ENCODE data around the gene TDRD12.

Gene TDRD12
- total RNA-seq, result 0.07 to 2.0 (median 0.65) reads per million in 9 experiments

GRCh38 chr19:32719611-32720059 lies at the start of gene TDRD12:
Gene TDRD12, plus strand, starts transcription at chr19:32719767. Its CDS starts 306 bp downstream, at chr19:32720073.
- H3K27me3 Mint-ChIP-seq, result no peaks in the 10 kb centered on the region
- H3K36me3 Mint-ChIP-seq (ENCODE audit: insufficient read depth), result peaks cover 17% of the 10 kb centered on the region
- H3K9me3 Mint-ChIP-seq, result no peaks in the 10 kb centered on the region
- peaks cover 0 to 1% of the 10 kb centered on the region in 2 donors for H3K4me1 Mint-ChIP-seq (ENCODE audit: low read depth in 2 of 2)
- ATAC-seq (replicated peaks) (no peak), DNase-seq (no peak)
- H3K4me3 Mint-ChIP-seq, result no peak within 1 kb of the TSS
- H3K27ac Mint-ChIP-seq, result no peak within 1 kb of the TSS

GRCh38 chr19:32671883-32672593 lies 47.5 kb upstream of the TDRD12 start:
- DNase-seq (no peak), ATAC-seq (replicated peaks) (no peak)
- H3K27me3 Mint-ChIP-seq, result peaks cover 0 to 1% of the 10 kb centered on the region in 2 donors
- no peak overlapping the region for H3K27ac Mint-ChIP-seq
- H3K4me3 Mint-ChIP-seq, result peak overlapping the region in 1 of 2 donors; percentile 27
- peaks cover 39 to 50% of the 10 kb centered on the region in 2 donors for H3K4me1 Mint-ChIP-seq (ENCODE audit: low read depth in 2 of 2)
- H3K9me3 Mint-ChIP-seq, result no peaks in the 10 kb centered on the region
- peaks cover 17% of the 10 kb centered on the region for H3K36me3 Mint-ChIP-seq (ENCODE audit: insufficient read depth)

- peak overlapping the region in 1 of 2 donors; percentile 30 for H3K27ac Mint-ChIP-seq
- H3K27me3 Mint-ChIP-seq, result peaks cover 4 to 9% of the 10 kb centered on the region in 2 donors
- no peaks in the 10 kb centered on the region for H3K9me3 Mint-ChIP-seq
- peaks cover 45 to 50% of the 10 kb centered on the region in 2 donors for H3K4me1 Mint-ChIP-seq (ENCODE audit: low read depth in 2 of 2)
- peaks cover 13% of the 10 kb centered on the region for H3K36me3 Mint-ChIP-seq (ENCODE audit: insufficient read depth)
- peak overlapping the region; percentile 89 to 90 for H3K4me3 Mint-ChIP-seq
- ATAC-seq (replicated peaks) (no peak), DNase-seq (no peak)
Measured at GRCh38 chr19:32672841-32673240, 46.7 kb upstream of the TDRD12 start.

- Mint-ChIP-seq H3K27me3 (peaks cover 4 to 10% of the 10 kb centered on the region in 2 donors), H3K27ac (peak overlapping the region in 1 of 2 donors; percentile 30), H3K4me3 (peak overlapping the region; percentile 89 to 90)
Measured at GRCh38 chr19:32673573-32673972, 46.0 kb upstream of the TDRD12 start.

GRCh38 chr19:32674153-32674930 lies 45.2 kb upstream of the TDRD12 start:
- peaks cover 9% of the 10 kb centered on the region for H3K36me3 Mint-ChIP-seq (ENCODE audit: insufficient read depth)
- H3K27ac Mint-ChIP-seq, result peak overlapping the region; percentile 30 to 79
- H3K4me1 Mint-ChIP-seq (ENCODE audit: low read depth in 2 of 2), result peaks cover 39% of the 10 kb centered on the region in 2 donors
- H3K27me3 Mint-ChIP-seq, result peaks cover 4 to 10% of the 10 kb centered on the region in 2 donors
- peak overlapping the region; percentile 89 to 90 for H3K4me3 Mint-ChIP-seq
- no peaks in the 10 kb centered on the region for H3K9me3 Mint-ChIP-seq
- ATAC-seq (replicated peaks), result no peak
- DNase-seq, result peak in 1 of 3 experiments; percentile 27

More at GRCh38 chr19:32673573-32673972, 46.0 kb upstream of the TDRD12 start:
- H3K9me3 Mint-ChIP-seq, result no peaks in the 10 kb centered on the region
- H3K4me1 Mint-ChIP-seq (ENCODE audit: low read depth in 2 of 2), result peaks cover 44% of the 10 kb centered on the region in 2 donors
- ATAC-seq (replicated peaks) (no peak), DNase-seq (no peak)
- peaks cover 13% of the 10 kb centered on the region for H3K36me3 Mint-ChIP-seq (ENCODE audit: insufficient read depth)

GRCh38 chr19:32674931-32675719 lies 44.4 kb upstream of the TDRD12 start, which contains the start of gene ANKRD27:
Gene ANKRD27, minus strand, starts transcription at chr19:32675180. Its CDS starts 16,165 bp downstream, at chr19:32659015.
- Mint-ChIP-seq H3K4me1 (ENCODE audit: low read depth in 2 of 2) (peaks cover 31 to 32% of the 10 kb centered on the region in 2 donors), H3K27me3 (peaks cover 4 to 10% of the 10 kb centered on the region in 2 donors), H3K4me3 (peak within 1 kb of the TSS; percentile 89 to 90), H3K36me3 (ENCODE audit: insufficient read depth) (peaks cover 9% of the 10 kb centered on the region), H3K9me3 (no peaks in the 10 kb centered on the region), H3K27ac (peak within 1 kb of the TSS; percentile 30 to 79)
- DNase-seq, result peak; percentile 97 to 98 (median 98)
- ATAC-seq (replicated peaks), result peak; percentile 88

DNA sequence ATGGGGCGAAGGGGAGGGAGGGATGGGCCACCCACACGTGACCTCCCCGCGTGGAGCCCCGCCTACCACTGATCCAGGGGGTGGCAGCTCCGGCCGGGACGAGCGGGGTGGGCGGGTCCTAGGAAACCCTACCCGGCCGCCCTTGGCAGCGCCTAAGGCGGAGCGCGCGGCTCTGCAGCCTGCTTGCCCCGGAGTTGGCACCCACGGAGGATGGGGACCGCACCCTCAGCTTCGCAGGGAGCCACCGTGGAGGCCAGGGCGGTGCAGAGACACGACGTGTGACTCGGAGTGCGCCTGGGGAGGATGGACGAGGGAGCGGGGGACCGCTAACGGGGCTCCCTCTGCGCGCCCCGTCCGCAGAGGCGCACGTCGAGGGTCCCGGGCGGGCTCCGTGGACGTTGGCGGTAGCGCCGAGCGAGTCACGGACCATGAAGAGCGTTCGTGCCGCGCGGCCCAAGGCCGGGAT lies 43.8 kb upstream of the TDRD12 start, which contains the start of gene RGS9BP:
Gene RGS9BP, plus strand, starts transcription at position 129 of the 466 bp plus-strand sequence. CDS start 416 bp downstream, outside the sequence.
- no peaks in the 10 kb centered on the region for H3K9me3 Mint-ChIP-seq
- ATAC-seq (replicated peaks) (peak; percentile 45), DNase-seq (peak; percentile 45 to 56 (median 53))
- peaks cover 29 to 30% of the 10 kb centered on the region in 2 donors for H3K4me1 Mint-ChIP-seq (ENCODE audit: low read depth in 2 of 2)
- peak within 1 kb of the TSS; percentile 83 to 88 for H3K4me3 Mint-ChIP-seq
- H3K27ac Mint-ChIP-seq, result peak within 1 kb of the TSS; percentile 21 to 69
- peaks cover 8% of the 10 kb centered on the region for H3K36me3 Mint-ChIP-seq (ENCODE audit: insufficient read depth)
- peaks cover 4 to 10% of the 10 kb centered on the region in 2 donors for H3K27me3 Mint-ChIP-seq

GRCh38 chr19:32676186-32676894 lies 43.2 kb upstream of the TDRD12 start:
- ATAC-seq (replicated peaks), result no peak

DNA sequence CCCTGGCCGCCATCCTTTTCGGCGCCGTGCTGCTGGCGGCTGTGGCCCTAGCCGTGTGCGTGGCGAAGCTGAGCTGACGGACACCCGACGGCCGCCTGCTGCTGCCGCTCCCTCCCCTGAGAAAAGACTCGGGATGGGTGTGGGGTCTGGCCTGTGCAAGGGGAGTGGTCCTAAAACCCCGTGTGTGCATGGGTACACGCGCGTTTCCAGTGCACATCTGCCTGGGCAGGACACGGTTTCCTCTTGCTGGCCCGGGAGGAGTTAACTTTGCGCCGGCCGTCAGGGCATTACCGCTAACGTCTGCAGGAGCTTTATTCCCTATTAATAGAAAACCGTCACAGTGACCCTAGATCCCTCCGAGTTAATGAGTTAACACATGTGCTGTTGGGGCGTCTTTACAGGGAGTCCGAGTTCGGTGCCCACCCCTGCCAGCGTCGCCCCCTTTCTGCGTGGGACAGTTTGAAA lies 42.6 kb upstream of the TDRD12 start:
- ATAC-seq (replicated peaks), result no peak
- Mint-ChIP-seq H3K9me3 (no peaks in the 10 kb centered on the region), H3K27ac (no peak overlapping the region), H3K36me3 (ENCODE audit: insufficient read depth) (no peaks in the 10 kb centered on the region), H3K27me3 (peaks cover 4 to 10% of the 10 kb centered on the region in 2 donors), H3K4me1 (ENCODE audit: low read depth in 2 of 2) (peaks cover 23 to 26% of the 10 kb centered on the region in 2 donors), H3K4me3 (peak overlapping the region; percentile 51)
- DNase-seq, result no peak

More at GRCh38 chr19:32676186-32676894, 43.2 kb upstream of the TDRD12 start:
- Mint-ChIP-seq H3K4me1 (ENCODE audit: low read depth in 2 of 2) (peaks cover 29 to 30% of the 10 kb centered on the region in 2 donors), H3K27ac (peak overlapping the region in 1 of 2 donors; percentile 69), H3K27me3 (peaks cover 4 to 10% of the 10 kb centered on the region in 2 donors), H3K36me3 (ENCODE audit: insufficient read depth) (peaks cover 2% of the 10 kb centered on the region), H3K4me3 (peak overlapping the region; percentile 83 to 88), H3K9me3 (no peaks in the 10 kb centered on the region)
- peak in 2 of 3 experiments; percentile 18 to 19 for DNase-seq

DNA sequence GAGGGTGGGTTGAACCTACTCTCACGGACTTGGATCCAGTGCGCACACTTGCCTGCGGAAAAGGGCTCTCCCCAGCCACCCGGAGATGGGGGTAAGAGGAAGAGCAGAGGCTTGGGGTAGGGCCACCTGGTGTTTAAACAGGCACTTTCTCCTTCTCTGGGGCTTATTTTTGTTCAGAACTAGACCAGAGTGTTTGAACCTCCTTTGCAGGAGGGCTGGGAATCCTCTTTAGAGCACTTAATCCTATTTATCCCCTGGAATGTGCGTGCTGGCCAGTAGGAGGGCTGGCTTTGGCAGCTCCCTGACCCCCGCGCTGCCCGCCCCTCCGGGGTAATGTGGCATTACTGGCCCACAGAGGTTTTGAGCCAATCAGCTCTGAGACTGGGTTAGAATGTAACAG lies 41.9 kb upstream of the TDRD12 start:
- Mint-ChIP-seq H3K4me3 (peak overlapping the region in 1 of 2 donors; percentile 51), H3K4me1 (ENCODE audit: low read depth in 2 of 2) (peaks cover 16 to 21% of the 10 kb centered on the region in 2 donors), H3K27me3 (peaks cover 4 to 10% of the 10 kb centered on the region in 2 donors), H3K27ac (no peak overlapping the region), H3K9me3 (no peaks in the 10 kb centered on the region), H3K36me3 (ENCODE audit: insufficient read depth) (no peaks in the 10 kb centered on the region)
- ATAC-seq (replicated peaks) (no peak), DNase-seq (no peak)

GRCh38 chr19:32680986-32681385 lies 38.6 kb upstream of the TDRD12 start:
- Mint-ChIP-seq H3K9me3 (no peaks in the 10 kb centered on the region), H3K27ac (no peak overlapping the region), H3K27me3 (peaks cover 4 to 10% of the 10 kb centered on the region in 2 donors), H3K4me1 (ENCODE audit: low read depth in 2 of 2) (peaks cover 0 to 5% of the 10 kb centered on the region in 2 donors), H3K36me3 (ENCODE audit: insufficient read depth) (peaks cover 6% of the 10 kb centered on the region), H3K4me3 (no peak overlapping the region)
- DNase-seq (no peak), ATAC-seq (replicated peaks) (no peak)

DNA sequence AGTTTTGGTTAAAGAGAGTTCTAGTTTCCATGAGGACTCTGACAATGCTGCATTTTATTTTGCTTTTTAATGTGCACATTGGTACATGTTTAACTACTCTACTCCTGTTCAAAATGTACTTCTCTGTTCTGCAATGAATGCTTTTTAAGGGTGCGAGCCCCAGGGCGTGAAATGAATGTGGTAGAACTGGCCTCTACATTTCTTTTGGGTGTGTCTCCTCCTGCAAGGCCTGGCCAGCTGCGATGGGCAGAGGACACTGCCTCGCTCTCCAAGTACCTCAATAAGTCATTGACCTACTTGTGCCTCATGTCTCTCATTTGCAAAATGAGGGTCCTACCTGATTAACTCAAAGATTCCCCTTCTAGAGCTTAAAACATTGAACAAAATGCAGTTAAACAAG lies 37.2 kb upstream of the TDRD12 start:
- no peak overlapping the region for H3K27ac Mint-ChIP-seq
- peaks cover 2 to 6% of the 10 kb centered on the region in 2 donors for H3K27me3 Mint-ChIP-seq
- no peak for DNase-seq
- H3K4me3 Mint-ChIP-seq, result no peak overlapping the region
- ATAC-seq (replicated peaks), result no peak
- H3K4me1 Mint-ChIP-seq (ENCODE audit: low read depth in 2 of 2), result peaks cover 0 to 2% of the 10 kb centered on the region in 2 donors
- no peaks in the 10 kb centered on the region for H3K9me3 Mint-ChIP-seq
- H3K36me3 Mint-ChIP-seq (ENCODE audit: insufficient read depth), result peaks cover 6% of the 10 kb centered on the region

All from effector memory CD8-positive, alpha-beta T cell (primary cell).